Measurements from ENCODE around the gene NRG2.

DNA sequence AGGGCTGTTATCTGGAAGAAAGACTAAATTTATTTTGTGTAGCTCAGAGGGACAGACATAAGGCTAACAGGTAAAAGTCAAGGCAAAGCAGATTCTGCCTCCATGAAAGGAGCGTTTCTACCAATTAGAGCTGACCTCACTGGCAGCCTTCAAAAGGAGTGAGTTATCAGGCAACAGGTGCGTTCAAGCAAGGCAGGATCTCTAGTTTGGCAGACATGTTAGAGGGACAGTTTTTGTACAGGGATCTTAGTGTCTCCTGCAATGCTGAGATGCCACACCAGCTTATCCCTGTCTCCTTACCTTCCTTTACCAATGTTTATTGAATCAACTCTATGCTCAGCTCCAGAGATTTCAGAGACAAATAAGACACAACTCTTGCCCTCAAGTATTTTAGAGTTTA, 73.8 kb downstream of the NRG2 start:
- TF ChIP-seq, protein P1, sequence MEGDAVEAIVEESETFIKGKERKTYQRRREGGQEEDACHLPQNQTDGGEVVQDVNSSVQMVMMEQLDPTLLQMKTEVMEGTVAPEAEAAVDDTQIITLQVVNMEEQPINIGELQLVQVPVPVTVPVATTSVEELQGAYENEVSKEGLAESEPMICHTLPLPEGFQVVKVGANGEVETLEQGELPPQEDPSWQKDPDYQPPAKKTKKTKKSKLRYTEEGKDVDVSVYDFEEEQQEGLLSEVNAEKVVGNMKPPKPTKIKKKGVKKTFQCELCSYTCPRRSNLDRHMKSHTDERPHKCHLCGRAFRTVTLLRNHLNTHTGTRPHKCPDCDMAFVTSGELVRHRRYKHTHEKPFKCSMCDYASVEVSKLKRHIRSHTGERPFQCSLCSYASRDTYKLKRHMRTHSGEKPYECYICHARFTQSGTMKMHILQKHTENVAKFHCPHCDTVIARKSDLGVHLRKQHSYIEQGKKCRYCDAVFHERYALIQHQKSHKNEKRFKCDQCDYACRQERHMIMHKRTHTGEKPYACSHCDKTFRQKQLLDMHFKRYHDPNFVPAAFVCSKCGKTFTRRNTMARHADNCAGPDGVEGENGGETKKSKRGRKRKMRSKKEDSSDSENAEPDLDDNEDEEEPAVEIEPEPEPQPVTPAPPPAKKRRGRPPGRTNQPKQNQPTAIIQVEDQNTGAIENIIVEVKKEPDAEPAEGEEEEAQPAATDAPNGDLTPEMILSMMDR (IDR thresholded peaks at IDR 0.05): no peak
- no peak for TF ChIP-seq POLR2AphosphoS5 (IDR thresholded peaks at IDR 0.05)

All from breast epithelium (tissue), 3 donors.